Ectodermal cell (in vitro differentiated cells): ENCODE measurements around the gene RPL3.
"Not testable (repeated sequence)": the region's sequence is repeated elsewhere in the genome, so short reads cannot be mapped to it uniquely, and the experiment has no call there.

ENCODE experiments used
- H3K27ac ChIP-seq: 2 replicates; pipeline ENCODE4 v1.7.0; 2013; ENCODE audit warnings: mild to moderate bottlenecking, low read depth, low read length; ENCODE audit not compliant: insufficient read depth, poor library complexity, severe bottlenecking
- H3K27me3 ChIP-seq: 2 replicates; pipeline ENCODE4 v1.7.0; 2013; ENCODE audit warnings: mild to moderate bottlenecking, low read length; ENCODE audit not compliant: insufficient read depth, control insufficient read depth, poor library complexity, severe bottlenecking
- H3K36me3 ChIP-seq: one replicate; pipeline ENCODE4 v1.7.0; 2013; ENCODE audit warnings: low read length; ENCODE audit not compliant: control insufficient read depth, insufficient read depth
- H3K4me1 ChIP-seq: one replicate; pipeline ENCODE4 v1.7.0; 2013; ENCODE audit warnings: low read length; ENCODE audit not compliant: control insufficient read depth, insufficient read depth
- H3K4me3 ChIP-seq: 2 replicates; pipeline ENCODE4 v1.7.0; 2013; ENCODE audit warnings: low read depth, low read length, control low read depth; ENCODE audit not compliant: insufficient read depth
- H3K9me3 ChIP-seq: 2 replicates; pipeline ENCODE4 v1.7.0; 2013; ENCODE audit warnings: mild to moderate bottlenecking, low read length, moderate library complexity; ENCODE audit not compliant: control insufficient read depth
- WGBS, 2 experiments: methylation state at CpG; one replicate each; pipeline ENCODE4 v1.1.7; 2013; ENCODE audit warnings: missing lambda C conversion rate in 2 of 2; 5-methylcytosine and 5-hydroxymethylcytosine counted together

The RPL3 gene

GRCh38 chr22:39360674-39361413 is 41.4 kb upstream of the RPL3 start:
- WGBS, 2 experiments: 65 to 72% methylated on average over 14 of the region's 14 CpGs
- Histone ChIP-seq H3K9me3 (no peaks in the 10 kb centered on the region), H3K27me3 (no peaks in the 10 kb centered on the region), H3K36me3 (no peaks in the 10 kb centered on the region), H3K4me1 (peaks cover 18% of the 10 kb centered on the region), H3K27ac (no peak overlapping the region), H3K4me3 (no peak overlapping the region)

GRCh38 chr22:39360242-39360641 is 40.8 kb upstream of the RPL3 start:
- WGBS, 2 experiments: 91 to 93% methylated on average over 18 of the region's 18 CpGs
- H3K9me3 ChIP-seq: no peaks in the 10 kb centered on the region
- peaks cover 18% of the 10 kb centered on the region for H3K4me1 ChIP-seq
- H3K36me3 ChIP-seq: no peaks in the 10 kb centered on the region
- H3K4me3 ChIP-seq: no peak overlapping the region
- no peak overlapping the region for H3K27ac ChIP-seq
- no peaks in the 10 kb centered on the region for H3K27me3 ChIP-seq

GRCh38 chr22:39359659-39360195 is 40.3 kb upstream of the RPL3 start:
- Histone ChIP-seq H3K27me3 (no peaks in the 10 kb centered on the region), H3K4me1 (peaks cover 18% of the 10 kb centered on the region), H3K36me3 (no peaks in the 10 kb centered on the region), H3K9me3 (no peaks in the 10 kb centered on the region), H3K27ac (no peak overlapping the region), H3K4me3 (no peak overlapping the region)
- WGBS, 2 experiments: 86 to 90% methylated on average over 9 of the region's 9 CpGs

- H3K4me1 ChIP-seq, H3K9me3 ChIP-seq, H3K36me3 ChIP-seq, H3K4me3 ChIP-seq, H3K27me3 ChIP-seq, H3K27ac ChIP-seq: not testable (repeated sequence)
- 92 to 94% methylated on average over 16 to 17 of the region's 17 CpGs for WGBS, 2 experiments
These were observed 38.8 kb upstream of the RPL3 start for GRCh38 chr22:39358197-39358596.

GRCh38 chr22:39357110-39358108 is 38.0 kb upstream of the RPL3 start:
- 83% methylated on average over 52 to 53 of the region's 53 CpGs for WGBS, 2 experiments
- not testable (repeated sequence) for H3K27me3 ChIP-seq, H3K9me3 ChIP-seq, H3K4me1 ChIP-seq, H3K36me3 ChIP-seq, H3K27ac ChIP-seq, H3K4me3 ChIP-seq

- H3K27me3 ChIP-seq: no peaks in the 10 kb centered on the region
- H3K9me3 ChIP-seq: no peaks in the 10 kb centered on the region
- 89 to 90% methylated on average over 5 of the region's 5 CpGs for WGBS, 2 experiments
- peaks cover 12% of the 10 kb centered on the region for H3K4me1 ChIP-seq
- H3K36me3 ChIP-seq: no peaks in the 10 kb centered on the region
- no peak overlapping the region for H3K27ac ChIP-seq
- H3K4me3 ChIP-seq: no peak overlapping the region
These were observed 37.0 kb upstream of the RPL3 start for GRCh38 chr22:39356464-39356863.

- WGBS, 2 experiments: 94 to 95% methylated on average over 14 of the region's 14 CpGs
- H3K36me3 ChIP-seq, H3K4me3 ChIP-seq, H3K27ac ChIP-seq, H3K9me3 ChIP-seq, H3K27me3 ChIP-seq: not testable (repeated sequence)
- H3K4me1 ChIP-seq: peaks cover 16% of the 10 kb centered on the region
These were observed 36.4 kb upstream of the RPL3 start for GRCh38 chr22:39355805-39356204.

DNA sequence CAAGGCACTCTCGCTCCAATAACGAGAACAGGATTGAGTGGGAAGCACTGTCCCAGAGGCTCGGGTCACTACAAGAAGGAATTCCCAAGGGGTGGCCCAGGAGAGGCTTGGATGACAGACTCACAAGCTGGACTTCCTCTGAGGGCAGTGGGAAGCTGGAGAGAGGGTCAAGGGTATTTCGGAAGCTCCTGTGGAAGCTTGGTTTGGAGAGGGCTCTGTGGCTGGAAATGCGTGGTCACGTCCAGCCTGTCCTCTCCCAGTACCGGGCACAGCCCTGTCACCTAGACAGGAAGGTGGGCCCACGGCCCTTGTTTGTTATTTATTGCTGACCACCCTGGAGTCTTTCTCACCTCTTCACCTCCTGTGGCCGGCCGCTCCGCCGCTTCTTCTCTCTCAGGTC is 35.7 kb upstream of the RPL3 start:
- Histone ChIP-seq H3K27me3 (no peaks in the 10 kb centered on the region), H3K9me3 (no peaks in the 10 kb centered on the region), H3K4me3 (no peak overlapping the region), H3K27ac (no peak overlapping the region), H3K4me1 (peaks cover 11% of the 10 kb centered on the region), H3K36me3 (no peaks in the 10 kb centered on the region)
- WGBS, 2 experiments: 89 to 94% methylated on average over 12 of the region's 12 CpGs

DNA sequence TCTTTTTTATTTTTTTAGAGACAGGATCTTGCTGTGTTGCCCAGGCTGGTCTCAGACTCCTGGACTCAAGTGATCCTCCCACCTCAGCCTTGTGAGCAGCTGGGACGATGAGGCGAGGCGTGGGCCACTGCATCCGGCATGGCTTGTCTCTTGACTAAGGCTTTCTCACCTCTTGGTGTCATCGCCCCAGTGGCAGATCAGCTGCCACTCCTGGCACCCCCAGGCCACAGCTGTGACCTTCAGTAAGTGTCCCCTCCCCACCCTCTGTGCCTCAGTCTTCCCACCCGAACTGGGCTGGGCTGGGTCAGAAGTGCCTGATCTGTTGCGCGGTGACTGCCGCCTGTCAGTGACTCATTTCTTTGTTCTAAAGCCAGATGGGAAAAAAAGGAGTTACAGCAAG is 33.9 kb upstream of the RPL3 start:
- 89 to 91% methylated on average over 9 of the region's 9 CpGs for WGBS, 2 experiments
- Histone ChIP-seq H3K27ac (no peak overlapping the region), H3K36me3 (no peaks in the 10 kb centered on the region), H3K9me3 (no peaks in the 10 kb centered on the region), H3K4me1 (peaks cover 11% of the 10 kb centered on the region), H3K27me3 (no peaks in the 10 kb centered on the region), H3K4me3 (no peak overlapping the region)

DNA sequence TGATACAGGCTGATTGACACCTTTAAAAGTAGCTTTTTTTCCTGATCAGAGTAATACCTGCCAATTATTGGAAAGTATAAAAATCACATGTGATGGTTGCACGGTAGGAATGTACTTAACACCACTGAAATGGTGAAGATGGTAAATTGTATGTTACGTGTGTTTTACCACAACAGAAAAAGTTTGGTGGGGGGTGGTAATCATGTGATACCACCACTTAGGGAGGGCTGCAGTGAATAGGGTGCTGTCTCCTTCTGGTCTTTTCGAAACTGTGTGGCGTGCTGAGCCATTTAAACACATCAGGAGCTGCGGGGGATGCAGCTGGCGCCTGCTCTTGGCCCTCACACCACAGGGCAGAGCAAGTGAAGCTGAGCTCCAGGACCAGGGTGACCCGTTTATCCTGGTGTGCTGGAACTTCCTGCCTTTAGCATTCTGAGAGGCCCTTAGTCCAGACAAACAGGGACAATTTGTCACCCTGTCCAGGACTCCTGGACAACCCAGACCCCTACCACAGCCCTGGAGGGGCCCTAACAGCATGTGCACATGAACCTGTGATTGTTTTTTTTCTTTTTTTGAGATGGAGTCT is 33.0 kb upstream of the RPL3 start:
- Histone ChIP-seq H3K4me1 (peaks cover 11% of the 10 kb centered on the region), H3K36me3 (no peaks in the 10 kb centered on the region), H3K4me3 (no peak overlapping the region), H3K9me3 (no peaks in the 10 kb centered on the region), H3K27me3 (no peaks in the 10 kb centered on the region), H3K27ac (no peak overlapping the region)
- WGBS, 2 experiments: 89 to 92% methylated on average over 7 of the region's 7 CpGs
